ENCODE results near the gene DMRTB1.

The DMRTB1 gene

DNA sequence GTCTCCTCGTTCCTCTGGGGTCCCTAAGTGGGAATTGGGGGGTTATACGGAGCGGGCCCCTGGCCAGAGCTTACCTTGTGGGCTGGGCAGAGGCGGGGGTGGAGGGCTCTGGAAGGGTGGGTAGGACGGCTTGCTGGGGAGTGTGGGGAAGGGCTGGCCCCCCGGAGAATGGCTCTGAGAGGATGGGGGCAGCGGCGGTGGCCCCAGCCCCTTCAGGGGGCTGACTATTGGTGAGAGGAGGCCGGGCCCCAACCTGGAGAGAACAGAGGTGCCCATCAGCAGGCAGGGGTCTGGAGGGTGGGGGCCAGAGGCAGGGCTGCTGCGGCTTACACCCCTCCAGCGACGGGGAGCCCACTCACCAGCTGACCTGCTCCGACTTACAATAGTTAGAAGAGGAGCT lies 50.6 kb downstream of the DMRTB1 start:
- DNase-seq (ENCODE audit: low spot score) = no peak

DNA sequence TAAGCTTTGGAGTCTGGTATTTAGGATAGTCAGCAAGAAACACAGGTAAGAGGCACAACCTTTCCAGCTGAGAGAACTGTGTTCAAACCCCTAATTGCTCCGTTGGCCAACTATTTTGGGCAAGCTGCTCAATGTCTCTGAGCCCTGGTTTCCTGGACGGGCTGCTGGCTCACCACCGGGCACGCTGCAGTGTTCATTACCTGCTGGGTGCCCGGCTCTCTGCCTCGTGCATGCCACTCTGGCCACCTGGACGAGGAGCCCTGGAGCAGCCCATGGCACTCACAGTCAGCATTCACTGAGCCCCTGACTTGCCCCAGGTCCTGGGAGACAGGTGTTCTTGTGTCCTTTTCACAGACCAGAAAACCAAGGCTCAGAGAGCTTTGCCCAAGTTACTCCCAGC lies 51.0 kb downstream of the DMRTB1 start:
- no peak for DNase-seq (ENCODE audit: low spot score)

DNA sequence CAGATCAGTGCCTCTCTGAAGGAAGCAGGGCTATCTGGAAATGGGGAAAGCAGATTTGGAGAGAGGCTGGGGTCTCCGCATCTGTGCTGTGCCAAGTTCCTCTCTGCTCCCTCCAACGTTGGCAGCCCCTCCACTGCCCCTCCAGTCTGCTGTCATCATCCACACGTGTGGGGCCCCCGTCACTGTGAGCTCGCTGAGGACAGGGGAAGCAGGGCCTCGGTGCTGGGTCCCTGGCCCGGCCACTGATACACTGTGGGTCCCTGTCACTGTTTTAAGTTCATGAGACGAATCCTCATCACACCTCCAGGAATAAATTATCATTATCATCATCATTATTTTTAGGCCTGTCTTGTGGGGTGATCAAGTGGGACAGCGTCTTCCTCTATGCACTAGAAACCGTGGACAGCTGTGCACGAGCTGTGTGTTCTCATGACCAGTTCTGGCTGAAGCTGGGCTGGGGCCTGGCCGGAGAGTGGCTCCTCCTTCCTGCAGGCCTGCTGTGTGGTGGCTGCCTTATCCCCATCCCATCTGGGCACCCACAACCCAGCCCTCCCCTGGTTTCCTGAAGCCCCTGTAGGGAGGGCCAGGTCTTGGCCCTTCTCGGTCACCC lies 52.2 kb downstream of the DMRTB1 start:
- DNase-seq (ENCODE audit: low spot score) = no peak

DNA sequence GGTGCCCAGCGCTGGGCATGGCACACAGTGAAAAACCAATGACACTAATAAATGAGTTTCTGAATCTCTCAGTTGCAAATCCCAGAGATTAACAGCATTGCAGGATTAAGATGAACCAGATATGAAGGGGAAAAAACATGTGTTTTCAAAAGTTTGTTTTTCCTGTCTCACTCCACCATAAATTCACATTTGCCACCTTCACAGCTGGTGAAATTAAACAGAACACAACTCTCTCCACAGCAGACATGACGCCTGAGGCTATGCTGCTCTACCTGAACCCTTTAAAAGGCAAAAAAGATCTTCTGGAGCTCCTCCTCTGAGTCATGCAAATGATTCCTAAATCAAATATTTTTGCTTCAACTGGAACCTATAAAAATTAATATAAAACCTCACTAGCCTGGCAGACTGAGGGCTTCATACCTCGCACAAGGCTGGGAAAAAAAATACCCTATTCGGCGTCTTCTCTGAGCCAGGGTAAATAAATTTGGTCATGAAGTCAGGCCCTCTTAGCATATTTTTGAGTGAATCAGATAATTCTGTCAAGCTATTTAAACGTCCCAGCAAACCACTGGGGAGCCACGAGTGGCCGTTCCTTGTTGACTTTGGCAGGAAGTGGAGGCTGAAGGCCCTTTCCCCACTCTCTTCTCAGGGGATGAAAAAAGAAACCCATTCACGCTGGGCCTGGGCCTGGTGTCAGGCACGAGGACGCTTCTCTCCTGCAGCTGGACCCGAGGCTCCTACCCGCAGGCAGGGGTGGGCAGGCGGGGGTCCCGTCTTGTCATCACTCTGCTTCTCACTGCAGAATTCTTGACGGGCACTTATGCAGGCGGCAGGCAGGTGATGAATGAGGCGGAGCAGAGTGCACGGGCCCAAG lies 53.0 kb downstream of the DMRTB1 start:
- no peak for DNase-seq (ENCODE audit: low spot score)

DNA sequence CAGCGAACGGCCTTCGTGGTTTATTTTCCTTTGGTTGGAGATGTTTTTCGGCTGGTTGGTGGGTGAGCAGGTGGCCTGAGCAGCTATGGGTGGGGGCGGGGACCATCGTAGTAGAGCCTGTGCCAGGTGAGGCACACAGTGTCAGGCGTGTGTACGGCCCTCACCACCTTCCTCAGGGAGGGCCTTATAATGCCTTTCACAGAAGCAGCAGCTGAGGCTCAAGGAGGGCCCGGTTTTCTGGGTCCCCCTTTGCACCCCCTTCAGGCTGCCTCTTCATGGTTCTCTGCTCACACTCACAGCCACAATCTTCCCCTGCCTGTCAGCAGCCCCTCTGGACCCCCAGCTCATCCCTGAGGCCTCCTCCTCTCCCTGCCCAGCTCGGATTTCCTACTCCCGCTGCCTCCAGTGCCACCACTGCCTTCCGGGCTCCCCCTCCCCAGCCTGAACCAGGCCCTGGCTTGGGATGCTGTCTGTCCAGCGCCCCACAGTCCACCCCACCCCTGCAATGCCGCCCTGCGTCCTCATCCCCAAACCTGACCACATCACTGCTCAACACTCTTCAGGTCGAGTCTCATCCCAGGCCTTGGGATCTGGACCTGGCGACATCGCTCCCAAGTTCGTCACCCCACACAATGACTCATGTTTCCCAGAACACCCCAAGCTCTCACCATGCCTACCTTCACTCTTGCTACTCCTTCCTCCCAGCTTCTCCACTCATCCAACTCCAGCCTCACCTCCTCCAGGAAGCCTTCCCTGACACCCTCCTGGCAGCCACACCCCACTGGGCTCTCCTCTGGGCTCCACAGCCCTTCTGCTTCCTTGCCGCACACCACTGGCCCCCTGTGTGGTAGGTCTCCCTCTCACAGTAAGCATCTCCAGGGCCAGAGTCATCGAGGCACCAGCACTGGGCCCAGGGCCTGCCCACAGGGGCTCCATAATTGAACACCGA lies 53.9 kb downstream of the DMRTB1 start:
- no peak for DNase-seq (ENCODE audit: low spot score)

DNA sequence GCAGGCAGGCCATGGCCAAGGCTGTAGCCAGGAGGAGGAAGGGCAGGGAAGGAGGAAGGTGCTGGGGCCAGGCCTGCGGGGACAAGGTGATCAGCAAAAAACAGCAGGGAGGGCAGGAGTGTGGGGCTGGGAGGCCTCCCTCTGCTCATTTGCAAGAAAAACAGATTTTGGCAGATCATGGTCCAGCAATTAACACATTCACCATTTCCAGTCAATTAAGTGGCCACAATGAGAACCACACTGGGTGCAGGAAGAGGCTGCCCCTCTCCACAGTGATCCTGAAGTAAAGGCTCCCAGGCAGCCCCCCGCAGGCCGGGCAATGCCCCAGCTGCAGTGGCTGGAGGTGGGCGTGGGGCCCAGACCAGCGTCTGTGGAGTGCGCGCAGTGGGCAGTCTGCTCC lies 54.6 kb downstream of the DMRTB1 start:
- DNase-seq (ENCODE audit: low spot score) = no peak

DNA sequence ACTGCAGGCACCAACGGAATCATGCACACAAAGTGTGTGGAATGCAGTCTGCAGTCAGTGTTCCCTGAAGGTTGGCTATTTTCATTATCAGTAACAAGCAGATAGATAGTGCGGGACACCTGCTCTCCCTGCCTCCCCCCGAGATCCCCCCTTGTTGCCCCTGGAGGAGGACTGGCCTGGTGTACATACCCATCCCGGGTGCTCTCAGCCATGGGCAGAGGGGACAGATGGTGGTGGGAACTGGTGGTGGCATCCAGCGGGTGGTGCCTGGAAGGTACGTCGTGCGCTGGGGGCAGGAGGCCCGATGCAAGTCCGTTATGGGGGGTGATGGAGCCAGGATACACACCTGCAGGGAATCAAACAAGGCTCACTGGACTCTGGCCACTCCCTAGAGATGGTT lies 55.2 kb downstream of the DMRTB1 start:
- no peak for DNase-seq (ENCODE audit: low spot score)

DNA sequence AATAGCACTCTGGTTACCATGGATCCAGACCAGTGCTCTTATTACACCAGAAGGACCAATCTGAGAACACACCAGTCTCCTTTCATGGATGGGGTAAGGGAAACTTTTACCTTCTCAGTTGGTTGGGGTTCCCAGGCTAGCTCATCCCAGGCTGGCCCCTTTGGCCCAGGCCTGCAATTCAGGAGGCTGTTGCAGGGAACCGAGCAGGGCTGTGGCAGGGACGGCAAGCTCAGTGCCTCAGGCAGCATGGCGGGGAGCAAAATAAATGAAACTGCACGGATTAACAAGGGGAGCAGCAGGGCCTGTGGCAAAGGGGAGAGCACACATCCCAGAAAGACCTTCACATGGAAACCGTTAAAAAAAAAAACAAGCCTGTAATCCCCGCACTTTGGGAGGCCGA lies 57.0 kb downstream of the DMRTB1 start:
- no peak for DNase-seq (ENCODE audit: low spot score)
